Upper lobe of right lung (tissue), 1 donor: ENCODE measurements around the gene BTNL2. TPM values are rescaled to one million over a fixed set of nuclear protein-coding genes. Genes with fewer than 3 reads are reported as not detected.
"Not testable (repeated sequence)": the region's sequence is repeated elsewhere in the genome, so short reads cannot be mapped to it uniquely, and the experiment has no call there.

ENCODE experiments used
- ATAC-seq: fragments of 200-7000 bp; cut with Tn5 transposase; one replicate; pipeline ENCODE4 v1.9.1; 2020; ENCODE audit warnings: mild to moderate bottlenecking, moderate library complexity
- DNase-seq: peaks from one replicate; pipeline ENCODE4 v3.0.0-alpha.2; 2020
- H3K27ac ChIP-seq: fragments of 200-600 bp; one replicate; pipeline ENCODE4 v1.8.0; 2022
- H3K27me3 ChIP-seq: fragments of 200-600 bp; one replicate; pipeline ENCODE4 v1.8.0; 2022; ENCODE audit warnings: mild to moderate bottlenecking
- H3K36me3 ChIP-seq: fragments of 200-600 bp; one replicate; pipeline ENCODE4 v1.8.0; 2022
- H3K4me1 ChIP-seq: fragments of 200-600 bp; one replicate; pipeline ENCODE4 v1.8.0; 2022
- H3K4me3 ChIP-seq: fragments of 200-600 bp; one replicate; pipeline ENCODE4 v1.8.0; 2022; ENCODE audit warnings: mild to moderate bottlenecking
- H3K9me3 ChIP-seq: fragments of 200-600 bp; one replicate; pipeline ENCODE4 v1.8.0; 2022
- CTCF ChIP-seq: fragments of 200-600 bp; IDR thresholded peaks from one replicate; pipeline ENCODE4 v1.8.0; 2022; ENCODE audit warnings: antibody characterized with exemption
- intact Hi-C: fragments of 100-400 bp; cut with DNase I; formaldehyde crosslinking; loops from one replicate; pipeline ENCODE4 v1.11.0; 2022
- total RNA-seq: library from RNA; stranded (reverse); fragmentation: NEBNext Ultra II Directional; extraction: Animal tissue kit (Norgen Biotek cat#: 25700); gene quantifications from one replicate; pipeline ENCODE4 v1.2.1, GENCODE V29; 2021
- donor health status: DM: no; HTN: yes; CAD: no; lungs with severe emphysema.

Gene BTNL2
- total RNA-seq, 1 donor from 2014 or later = not detected

- H3K4me1 ChIP-seq = no peaks in the 10 kb centered on the region
- no peak overlapping the region for H3K4me3 ChIP-seq
- intact Hi-C loops = no loop called here
Measured at GRCh38 chr6:32367644-32368043, 39.3 kb downstream of the BTNL2 start.

GRCh38 chr6:32359225-32359624 lies 47.8 kb downstream of the BTNL2 start:
- H3K4me1 ChIP-seq, H3K4me3 ChIP-seq, ATAC-seq: not testable (repeated sequence)

More at GRCh38 chr6:32367644-32368043, 39.3 kb downstream of the BTNL2 start:
- no peak for TF ChIP-seq CTCF
- no peak overlapping the region for H3K27ac ChIP-seq
- no peaks in the 10 kb centered on the region for H3K9me3 ChIP-seq
- ATAC-seq (no peak), DNase-seq (no peak)
- no peaks in the 10 kb centered on the region for H3K36me3 ChIP-seq
- H3K27me3 ChIP-seq = no peaks in the 10 kb centered on the region

DNA sequence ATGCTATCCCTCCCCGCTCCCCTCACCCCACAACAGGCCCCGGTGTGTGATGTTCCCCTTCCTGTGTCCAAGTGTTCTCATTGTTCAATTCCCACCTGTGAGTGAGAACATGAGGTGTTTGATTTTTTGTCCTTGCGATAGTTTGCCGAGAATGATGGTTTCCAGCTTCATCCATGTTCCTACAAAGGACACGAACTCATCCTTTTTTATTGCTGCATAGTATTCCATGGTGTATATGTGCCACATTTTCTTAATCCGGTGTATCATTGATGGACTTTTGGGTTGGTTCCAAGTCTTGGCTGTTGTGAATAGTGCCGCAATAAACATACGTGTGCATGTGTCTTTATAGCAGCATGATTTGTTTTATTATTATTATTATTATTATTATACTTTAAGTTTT lies 48.4 kb downstream of the BTNL2 start:
- H3K4me1 ChIP-seq, intact Hi-C loops, H3K9me3 ChIP-seq, H3K27ac ChIP-seq, ATAC-seq, H3K36me3 ChIP-seq, DNase-seq, H3K4me3 ChIP-seq, H3K27me3 ChIP-seq: not testable (repeated sequence)

More at GRCh38 chr6:32359225-32359624, 47.8 kb downstream of the BTNL2 start:
- H3K27ac ChIP-seq, DNase-seq, H3K36me3 ChIP-seq, H3K27me3 ChIP-seq, intact Hi-C loops, H3K9me3 ChIP-seq: not testable (repeated sequence)

DNA sequence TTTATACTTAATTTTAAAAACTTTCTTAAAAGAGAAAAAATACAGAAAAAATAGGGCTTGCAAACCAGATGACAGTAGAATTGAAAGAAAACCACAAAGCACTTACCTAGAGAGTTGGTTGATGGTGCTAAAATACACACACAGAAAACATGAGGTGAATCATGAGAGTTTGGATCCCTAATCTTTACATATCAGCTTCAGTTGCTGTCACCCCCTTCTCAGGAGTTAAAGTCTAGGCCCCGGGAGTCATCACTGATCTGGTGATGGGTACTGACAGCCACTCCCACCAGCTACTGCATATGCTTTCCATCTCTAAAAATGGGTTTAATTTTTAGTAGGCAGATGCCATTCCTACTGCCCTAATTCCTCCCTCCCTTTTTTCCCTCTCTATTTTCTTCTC lies 52.0 kb downstream of the BTNL2 start:
- TF ChIP-seq CTCF = no peak
- DNase-seq = no peak
- ATAC-seq = no peak
- Histone ChIP-seq H3K4me3 (no peak overlapping the region), H3K9me3 (no peaks in the 10 kb centered on the region), H3K27me3 (no peaks in the 10 kb centered on the region), H3K27ac (no peak overlapping the region), H3K36me3 (no peaks in the 10 kb centered on the region), H3K4me1 (no peaks in the 10 kb centered on the region)
- intact Hi-C loops = no loop called here

DNA sequence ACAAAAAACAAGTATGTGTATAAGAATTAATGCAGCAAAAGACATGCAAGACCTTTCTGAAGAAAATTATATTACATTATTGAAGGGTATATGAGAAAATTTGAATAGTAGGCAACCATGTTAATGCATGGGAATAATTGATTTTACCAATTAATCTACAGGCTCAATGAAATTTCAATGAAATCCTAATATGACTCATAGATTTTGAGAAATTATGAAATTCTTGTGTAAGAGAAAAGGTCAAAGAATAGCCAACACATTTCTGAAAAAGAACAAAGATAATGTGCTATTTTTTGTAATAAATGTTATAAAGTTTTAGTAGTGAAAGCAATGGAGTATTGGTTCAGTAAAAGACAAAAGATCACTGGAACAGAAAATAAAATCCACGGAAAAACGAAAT lies 53.6 kb downstream of the BTNL2 start:
- intact Hi-C loops = no loop called here
- no peak for DNase-seq
- TF ChIP-seq CTCF = no peak
- no peak overlapping the region for H3K4me3 ChIP-seq
- H3K9me3 ChIP-seq = no peaks in the 10 kb centered on the region
- ATAC-seq = no peak
- H3K4me1 ChIP-seq = no peaks in the 10 kb centered on the region
- no peaks in the 10 kb centered on the region for H3K36me3 ChIP-seq
- no peaks in the 10 kb centered on the region for H3K27me3 ChIP-seq
- H3K27ac ChIP-seq = no peak overlapping the region

Other genes with a start within 250 kb of the BTNL2 start
- gene EGFL8, start 242.6 kb downstream of the BTNL2 start, total RNA-seq = 14.5 TPM
- 53.0 TPM for gene AGPAT1, start 231.1 kb downstream of the BTNL2 start, total RNA-seq
- gene RNF5, start 228.8 kb downstream of the BTNL2 start, total RNA-seq = 44.6 TPM
- gene AGER, start 222.9 kb downstream of the BTNL2 start, total RNA-seq = 1,590 TPM
- gene PBX2, start 217.0 kb downstream of the BTNL2 start, total RNA-seq = 100 TPM
- gene GPSM3, start 214.5 kb downstream of the BTNL2 start, total RNA-seq = 51.9 TPM
- 78.7 TPM for gene NOTCH4, start 183.1 kb downstream of the BTNL2 start, total RNA-seq
- not detected for gene TSBP1, start 35.3 kb downstream of the BTNL2 start, total RNA-seq
- gene HLA-DRA, start 32.7 kb upstream of the BTNL2 start, total RNA-seq = 1,444 TPM
- 197 TPM for gene HLA-DRB5, start 123.1 kb upstream of the BTNL2 start, total RNA-seq
- gene HLA-DRB1, start 182.7 kb upstream of the BTNL2 start, total RNA-seq = 335 TPM
- 111 TPM for gene HLA-DQA1, start 230.2 kb upstream of the BTNL2 start, total RNA-seq